HG02623 (cell line): ENCODE measurements around the gene PIK3R6.
"Not testable (repeated sequence)": the region's sequence is repeated elsewhere in the genome, so short reads cannot be mapped to it uniquely, and the experiment has no call there.

Source experiments
- ATAC-seq: cut with Tn5 transposase; IDR thresholded peaks from one replicate; pipeline ENCODE4 v1.9.1; 2021; ENCODE audit warnings: moderate library complexity; ENCODE audit not compliant: unreplicated experiment

The PIK3R6 gene

DNA sequence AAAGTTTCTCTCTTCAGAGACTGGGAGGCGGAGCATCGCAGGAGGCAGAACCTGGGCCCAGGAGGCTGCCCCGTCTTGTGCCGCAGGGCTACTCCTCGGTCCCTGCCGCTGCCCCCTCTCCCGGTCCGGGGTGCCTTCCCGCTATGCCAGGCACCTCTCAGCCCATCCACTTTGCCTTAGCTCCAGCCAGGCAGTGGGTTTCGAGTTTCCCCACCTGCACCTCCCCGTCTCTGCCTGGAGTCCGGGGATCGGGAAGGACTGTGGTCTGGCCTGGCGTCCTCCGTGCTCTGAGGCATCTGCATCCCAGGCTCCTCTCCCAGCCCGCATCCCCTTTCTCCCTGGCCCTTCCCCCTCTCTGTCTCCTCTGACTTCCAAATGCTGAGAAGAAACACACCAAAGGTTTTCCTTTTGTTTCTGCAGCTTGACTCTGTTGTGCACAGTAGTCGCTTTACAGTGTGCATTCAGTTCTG lies 26.8 kb upstream of the PIK3R6 start:
- no peak for ATAC-seq

DNA sequence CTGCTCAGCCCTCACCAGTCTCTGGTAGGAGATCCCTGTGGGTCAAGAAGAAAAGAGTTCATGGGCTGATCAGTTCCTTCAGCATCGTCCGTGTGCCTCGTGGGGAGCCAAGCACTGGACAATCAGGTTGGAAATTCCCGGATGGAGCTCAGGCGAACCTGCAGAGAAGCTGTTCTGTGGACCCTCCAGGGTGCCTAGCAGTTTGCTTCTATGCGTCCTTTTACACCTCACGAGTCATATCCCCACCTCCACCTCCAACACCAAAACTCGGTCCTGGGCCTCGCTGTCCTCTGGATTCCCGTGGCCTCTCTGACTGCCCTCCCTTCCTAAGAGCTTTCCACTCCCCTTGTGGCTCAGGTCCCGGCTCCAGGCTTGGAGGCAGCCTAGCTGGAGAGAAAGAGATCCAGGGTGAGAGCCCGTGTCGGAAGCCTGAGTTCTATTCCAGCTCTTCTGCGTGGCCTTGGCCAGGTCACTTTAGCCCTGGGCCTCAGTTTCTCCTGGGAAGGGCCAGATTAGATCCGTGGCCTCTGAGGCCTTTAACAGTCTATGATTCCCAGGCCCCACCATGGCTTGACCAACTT lies 26.2 kb upstream of the PIK3R6 start:
- no peak for ATAC-seq

GRCh38 chr17:8893059-8893458 lies 25.6 kb upstream of the PIK3R6 start:
- ATAC-seq, result no peak

DNA sequence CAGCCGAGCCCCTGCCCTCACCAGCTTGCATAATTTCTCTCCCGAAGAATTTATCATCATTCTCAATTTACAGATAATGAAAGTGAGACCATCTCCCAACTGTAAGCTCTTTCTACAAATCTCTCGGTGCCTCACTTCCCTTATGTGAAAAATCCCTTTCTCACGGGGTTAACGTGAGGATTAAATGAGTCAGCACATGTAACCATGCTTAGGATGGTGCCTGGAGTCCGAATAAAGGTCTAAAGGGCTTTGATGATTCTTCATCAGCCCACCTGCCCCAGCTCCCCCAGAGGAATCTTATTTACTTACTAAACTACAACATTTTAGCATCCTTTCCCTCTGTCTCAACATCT lies 24.8 kb upstream of the PIK3R6 start:
- no peak for ATAC-seq

DNA sequence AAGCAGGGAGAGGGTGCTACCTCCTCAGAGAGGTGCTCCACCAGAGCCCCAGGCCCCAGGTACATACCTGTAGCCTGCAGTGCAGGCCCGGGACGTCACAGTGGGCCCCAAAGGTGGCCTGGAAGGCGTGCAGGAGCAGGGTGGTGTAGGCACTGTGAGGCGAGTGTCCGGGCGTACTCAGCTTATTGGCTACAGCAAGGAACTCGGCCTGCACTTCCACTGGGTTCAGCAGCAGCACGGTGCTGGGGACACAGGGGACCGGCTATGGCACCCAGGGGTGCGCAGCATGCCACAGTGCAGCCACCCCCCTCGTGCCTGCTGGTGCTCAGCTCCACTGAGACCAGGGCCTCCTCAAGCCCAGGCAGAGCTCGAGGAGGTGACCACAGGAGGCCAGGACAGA lies 23.2 kb upstream of the PIK3R6 start:
- no peak for ATAC-seq

GRCh38 chr17:8889458-8890210 lies 22.2 kb upstream of the PIK3R6 start:
- ATAC-seq, result no peak

GRCh38 chr17:8888704-8889302 lies 21.3 kb upstream of the PIK3R6 start:
- no peak for ATAC-seq

DNA sequence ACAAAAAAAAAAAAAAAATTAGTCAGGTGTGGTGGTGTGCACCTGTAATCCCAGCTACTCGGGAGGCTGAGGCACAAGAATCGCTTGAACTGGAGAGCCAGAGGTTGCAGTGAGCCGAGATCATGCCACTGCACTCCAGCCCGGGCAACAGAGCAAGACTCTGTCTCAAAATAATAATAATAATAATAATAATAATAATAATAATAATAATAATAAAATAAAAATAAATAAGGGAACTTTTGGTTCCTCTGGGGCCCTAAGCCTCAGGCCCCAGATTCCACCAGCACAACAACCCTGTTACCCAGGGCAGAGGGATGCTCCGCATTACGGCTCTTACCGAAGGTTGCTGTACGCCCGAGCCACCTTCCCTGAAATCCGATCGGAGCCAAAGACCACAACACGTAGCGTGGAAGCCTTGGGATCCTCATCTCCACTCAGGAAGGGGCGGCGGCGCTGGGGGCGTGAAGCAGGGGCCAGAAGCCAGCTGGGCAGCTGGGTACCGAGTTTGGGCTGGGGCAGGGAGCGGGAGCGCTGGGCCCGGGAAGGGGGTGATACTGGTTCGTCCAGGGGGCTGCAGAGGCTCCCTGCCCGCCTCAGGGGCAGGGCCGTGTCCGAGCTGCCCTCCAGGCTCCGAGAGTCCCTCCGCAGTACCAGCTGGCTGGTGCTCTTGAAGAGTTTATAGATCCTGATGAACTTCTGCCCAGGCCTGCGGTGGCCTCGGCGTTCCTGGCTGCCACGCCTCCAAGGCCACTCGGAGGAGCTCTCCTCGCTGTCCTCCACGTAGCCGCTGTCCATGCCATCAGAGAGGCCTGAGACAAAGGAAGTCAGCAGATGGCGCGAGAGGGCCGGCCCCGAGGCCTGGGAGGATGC lies 20.6 kb upstream of the PIK3R6 start:
- ATAC-seq, result no peak

DNA sequence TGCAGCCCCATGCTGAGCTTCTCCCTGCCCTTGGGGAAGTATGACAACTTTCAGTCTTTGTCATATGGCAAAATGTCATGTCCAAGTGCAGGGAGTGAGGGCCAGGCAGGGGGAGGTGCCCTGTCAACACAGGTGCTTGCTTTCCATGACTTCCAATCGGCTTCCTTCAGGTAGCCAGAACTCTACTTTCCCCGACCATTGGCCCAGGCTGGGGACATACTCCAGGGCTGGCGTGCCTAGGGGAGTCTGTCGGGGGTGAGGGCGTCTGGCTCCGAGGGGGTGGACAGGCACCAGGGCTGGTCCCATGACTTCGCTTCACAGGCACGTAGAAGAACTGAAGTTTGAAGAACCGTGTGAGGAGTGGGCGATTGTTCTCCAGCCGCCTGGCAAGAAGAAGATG lies 19.8 kb upstream of the PIK3R6 start:
- no peak for ATAC-seq

DNA sequence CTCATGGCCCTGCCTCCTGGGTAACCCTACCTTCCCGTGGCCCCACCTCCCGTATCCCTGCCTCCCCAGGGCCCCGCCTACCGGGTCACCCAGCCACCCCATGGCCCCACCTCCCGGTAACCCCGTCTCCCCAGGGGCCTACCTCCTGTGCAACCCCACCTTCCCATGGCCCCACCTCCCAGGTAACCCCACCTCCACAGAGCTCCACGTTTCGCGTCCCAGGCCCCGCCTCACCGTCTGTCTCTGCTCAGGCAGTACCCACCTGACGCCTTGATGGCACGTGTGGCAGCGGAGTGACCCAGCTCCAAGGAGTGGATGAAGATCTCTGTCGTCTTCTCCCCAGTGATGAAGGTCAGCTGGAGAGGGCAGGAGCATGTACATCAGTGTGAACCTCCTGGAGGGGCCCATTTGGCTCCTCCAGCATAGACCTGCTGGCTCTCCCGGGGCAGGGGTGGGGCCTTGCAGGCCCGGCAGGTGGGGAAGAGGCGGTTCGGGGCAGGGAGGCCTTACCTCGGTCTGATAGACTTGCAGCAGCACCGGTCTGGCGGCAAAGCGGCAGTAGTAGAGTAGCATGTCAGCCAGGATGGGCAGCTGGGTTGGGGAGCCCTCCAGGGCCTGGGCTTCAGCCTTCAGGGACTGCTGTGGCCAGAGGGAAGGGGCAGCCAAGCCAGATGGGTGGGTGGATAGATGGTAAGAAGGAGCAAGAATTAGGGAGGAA lies 18.7 kb upstream of the PIK3R6 start:
- ATAC-seq, result no peak

DNA sequence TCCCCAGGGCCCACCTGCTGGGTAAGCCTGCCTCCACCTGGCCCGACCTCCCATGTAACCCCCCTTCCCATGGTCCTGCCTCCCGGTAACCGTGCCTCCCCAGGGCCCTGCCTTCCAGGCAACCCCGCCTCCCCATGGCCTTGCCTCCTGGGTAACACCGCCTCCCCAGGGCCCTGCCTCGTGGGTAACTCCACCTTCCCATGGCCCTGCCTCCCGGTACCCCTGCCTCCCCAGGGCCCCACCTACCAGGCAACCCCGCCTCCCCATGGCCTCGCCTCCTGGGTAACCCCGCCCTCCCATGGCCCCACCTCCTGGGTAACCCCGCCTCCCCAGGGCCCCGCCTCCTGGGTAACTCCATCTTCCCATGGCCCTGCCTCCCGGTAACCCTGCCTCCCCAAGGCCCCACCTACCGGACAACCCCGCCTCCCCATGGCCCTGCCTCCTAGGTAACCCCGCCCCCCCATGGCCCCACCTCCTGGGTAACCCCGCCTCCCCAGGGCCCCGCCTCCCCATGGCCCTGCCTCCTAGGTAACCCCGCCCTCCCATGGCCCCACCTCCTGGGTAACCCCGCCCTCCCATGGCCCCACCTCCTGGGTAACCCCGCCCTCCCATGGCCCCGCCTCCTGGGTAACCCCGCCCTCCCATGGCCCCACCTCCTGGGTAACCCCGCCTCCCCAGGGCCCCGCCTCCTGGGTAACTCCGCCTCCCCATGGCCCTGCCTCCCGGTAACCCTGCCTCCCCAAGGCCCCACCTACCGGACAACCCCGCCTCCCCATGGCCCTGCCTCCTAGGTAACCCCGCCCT lies 17.9 kb upstream of the PIK3R6 start:
- not testable (repeated sequence) for ATAC-seq

DNA sequence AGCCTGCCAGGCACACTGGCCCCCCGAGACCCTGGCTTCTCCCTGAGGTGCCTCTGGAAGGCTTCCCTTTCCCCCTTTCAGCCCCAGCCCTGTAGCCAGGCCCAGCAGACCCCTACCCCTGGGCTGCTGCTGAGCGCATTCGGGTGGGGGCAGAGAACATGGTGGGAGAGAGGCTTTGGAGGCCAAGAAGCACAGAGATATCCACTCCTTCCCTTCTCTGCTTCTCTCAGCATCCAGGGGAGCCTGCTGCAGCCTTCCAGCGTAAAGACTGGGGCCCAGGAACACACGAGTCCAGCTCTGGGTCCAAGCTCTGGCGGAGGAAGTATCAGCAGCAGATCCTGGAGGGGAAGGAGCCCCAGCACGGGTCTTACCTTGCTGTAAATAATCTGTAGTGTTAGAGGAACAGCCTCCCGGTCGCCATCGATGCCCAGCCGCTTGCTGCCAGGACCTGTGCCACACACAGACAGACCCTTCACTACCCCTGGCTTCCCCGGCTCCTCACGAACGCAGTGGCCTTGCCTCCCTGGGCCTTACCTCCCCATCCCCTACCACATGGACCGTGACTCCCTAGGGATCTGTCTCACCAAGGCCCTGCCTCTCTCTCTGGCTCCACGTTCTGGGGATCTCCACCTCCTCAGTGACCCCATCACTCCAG lies 17.0 kb upstream of the PIK3R6 start:
- no peak for ATAC-seq

- ATAC-seq, result no peak
These were observed 15.9 kb upstream of the PIK3R6 start for GRCh38 chr17:8883353-8883752.

DNA sequence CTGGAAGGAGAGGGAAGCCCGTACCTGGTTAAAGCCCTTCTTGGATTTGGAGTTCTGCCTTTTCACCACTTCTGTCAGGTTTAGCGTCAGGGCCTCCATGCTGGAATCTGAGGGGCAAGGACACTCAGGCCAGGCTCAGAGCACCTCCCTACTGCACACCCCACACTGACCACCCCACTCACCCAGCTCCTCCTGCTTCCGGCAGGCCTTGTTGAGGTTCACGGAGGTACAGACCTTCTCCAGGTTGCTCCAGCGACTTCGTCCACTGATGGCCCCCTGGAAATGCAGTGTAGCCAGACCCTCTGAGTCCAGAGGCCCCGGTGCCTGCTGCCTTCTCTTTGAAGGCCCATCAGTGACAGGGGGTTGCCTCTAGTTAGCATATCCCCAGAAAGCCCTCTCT lies 14.1 kb upstream of the PIK3R6 start:
- ATAC-seq, result no peak

DNA sequence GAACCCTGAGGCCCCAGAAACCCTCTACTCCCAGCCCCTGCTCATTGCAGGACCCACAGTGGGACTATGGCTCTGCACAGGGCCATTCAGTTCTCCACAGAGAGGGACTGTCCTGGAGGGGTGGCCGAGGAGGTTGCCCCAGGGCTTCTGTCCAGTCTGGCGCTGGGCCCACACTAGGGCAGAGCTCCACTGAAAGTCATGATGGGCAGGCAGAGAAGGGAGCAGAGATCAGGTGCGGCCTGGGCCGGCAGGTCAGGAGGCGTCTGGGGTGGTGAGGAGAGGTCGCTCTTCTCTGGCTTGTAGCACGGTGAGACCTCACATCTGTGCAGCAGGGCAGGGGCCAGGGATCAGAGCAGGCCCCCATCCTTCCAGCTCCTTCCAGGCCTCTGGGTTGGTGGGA lies 13.0 kb upstream of the PIK3R6 start:
- ATAC-seq, result no peak

- ATAC-seq, result no peak
These were observed 11.9 kb upstream of the PIK3R6 start for GRCh38 chr17:8879410-8879809.

DNA sequence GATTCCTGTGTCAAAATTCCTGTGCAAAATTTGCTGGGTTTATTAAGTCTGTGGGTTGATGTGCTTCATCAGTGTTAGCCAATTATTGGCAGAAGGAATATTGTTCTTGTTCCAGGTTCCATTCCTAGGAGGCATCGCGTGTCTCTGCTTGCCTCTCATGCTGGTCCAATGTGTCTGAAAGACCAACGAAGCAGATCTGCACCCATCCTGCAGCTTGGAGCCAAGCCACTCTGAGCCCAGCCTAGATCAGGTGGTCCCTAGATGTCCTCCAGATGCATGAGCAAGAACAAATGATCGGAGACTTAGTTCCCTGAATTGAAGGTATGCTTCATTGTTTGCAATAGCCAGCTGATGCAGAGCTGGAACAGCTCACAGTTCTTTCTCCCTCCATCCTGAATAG lies 10.5 kb upstream of the PIK3R6 start:
- ATAC-seq, result no peak

- no peak for ATAC-seq
These were observed 8.5 kb upstream of the PIK3R6 start for GRCh38 chr17:8875957-8876356.

GRCh38 chr17:8875436-8875835 lies 8.0 kb upstream of the PIK3R6 start:
- no peak for ATAC-seq
